Measurements from ENCODE around the gene MSLN. TPM values are rescaled to one million over a fixed set of nuclear protein-coding genes. Genes with fewer than 3 reads are reported as not detected.

MSLN gene
- total and polyA plus RNA-seq, 2 of the 8 experiments (the other 6 are each of a cell fraction or from before 2014, with no cell fraction given) = 0.28 to 0.50 TPM

- TF ChIP-seq, protein P1, sequence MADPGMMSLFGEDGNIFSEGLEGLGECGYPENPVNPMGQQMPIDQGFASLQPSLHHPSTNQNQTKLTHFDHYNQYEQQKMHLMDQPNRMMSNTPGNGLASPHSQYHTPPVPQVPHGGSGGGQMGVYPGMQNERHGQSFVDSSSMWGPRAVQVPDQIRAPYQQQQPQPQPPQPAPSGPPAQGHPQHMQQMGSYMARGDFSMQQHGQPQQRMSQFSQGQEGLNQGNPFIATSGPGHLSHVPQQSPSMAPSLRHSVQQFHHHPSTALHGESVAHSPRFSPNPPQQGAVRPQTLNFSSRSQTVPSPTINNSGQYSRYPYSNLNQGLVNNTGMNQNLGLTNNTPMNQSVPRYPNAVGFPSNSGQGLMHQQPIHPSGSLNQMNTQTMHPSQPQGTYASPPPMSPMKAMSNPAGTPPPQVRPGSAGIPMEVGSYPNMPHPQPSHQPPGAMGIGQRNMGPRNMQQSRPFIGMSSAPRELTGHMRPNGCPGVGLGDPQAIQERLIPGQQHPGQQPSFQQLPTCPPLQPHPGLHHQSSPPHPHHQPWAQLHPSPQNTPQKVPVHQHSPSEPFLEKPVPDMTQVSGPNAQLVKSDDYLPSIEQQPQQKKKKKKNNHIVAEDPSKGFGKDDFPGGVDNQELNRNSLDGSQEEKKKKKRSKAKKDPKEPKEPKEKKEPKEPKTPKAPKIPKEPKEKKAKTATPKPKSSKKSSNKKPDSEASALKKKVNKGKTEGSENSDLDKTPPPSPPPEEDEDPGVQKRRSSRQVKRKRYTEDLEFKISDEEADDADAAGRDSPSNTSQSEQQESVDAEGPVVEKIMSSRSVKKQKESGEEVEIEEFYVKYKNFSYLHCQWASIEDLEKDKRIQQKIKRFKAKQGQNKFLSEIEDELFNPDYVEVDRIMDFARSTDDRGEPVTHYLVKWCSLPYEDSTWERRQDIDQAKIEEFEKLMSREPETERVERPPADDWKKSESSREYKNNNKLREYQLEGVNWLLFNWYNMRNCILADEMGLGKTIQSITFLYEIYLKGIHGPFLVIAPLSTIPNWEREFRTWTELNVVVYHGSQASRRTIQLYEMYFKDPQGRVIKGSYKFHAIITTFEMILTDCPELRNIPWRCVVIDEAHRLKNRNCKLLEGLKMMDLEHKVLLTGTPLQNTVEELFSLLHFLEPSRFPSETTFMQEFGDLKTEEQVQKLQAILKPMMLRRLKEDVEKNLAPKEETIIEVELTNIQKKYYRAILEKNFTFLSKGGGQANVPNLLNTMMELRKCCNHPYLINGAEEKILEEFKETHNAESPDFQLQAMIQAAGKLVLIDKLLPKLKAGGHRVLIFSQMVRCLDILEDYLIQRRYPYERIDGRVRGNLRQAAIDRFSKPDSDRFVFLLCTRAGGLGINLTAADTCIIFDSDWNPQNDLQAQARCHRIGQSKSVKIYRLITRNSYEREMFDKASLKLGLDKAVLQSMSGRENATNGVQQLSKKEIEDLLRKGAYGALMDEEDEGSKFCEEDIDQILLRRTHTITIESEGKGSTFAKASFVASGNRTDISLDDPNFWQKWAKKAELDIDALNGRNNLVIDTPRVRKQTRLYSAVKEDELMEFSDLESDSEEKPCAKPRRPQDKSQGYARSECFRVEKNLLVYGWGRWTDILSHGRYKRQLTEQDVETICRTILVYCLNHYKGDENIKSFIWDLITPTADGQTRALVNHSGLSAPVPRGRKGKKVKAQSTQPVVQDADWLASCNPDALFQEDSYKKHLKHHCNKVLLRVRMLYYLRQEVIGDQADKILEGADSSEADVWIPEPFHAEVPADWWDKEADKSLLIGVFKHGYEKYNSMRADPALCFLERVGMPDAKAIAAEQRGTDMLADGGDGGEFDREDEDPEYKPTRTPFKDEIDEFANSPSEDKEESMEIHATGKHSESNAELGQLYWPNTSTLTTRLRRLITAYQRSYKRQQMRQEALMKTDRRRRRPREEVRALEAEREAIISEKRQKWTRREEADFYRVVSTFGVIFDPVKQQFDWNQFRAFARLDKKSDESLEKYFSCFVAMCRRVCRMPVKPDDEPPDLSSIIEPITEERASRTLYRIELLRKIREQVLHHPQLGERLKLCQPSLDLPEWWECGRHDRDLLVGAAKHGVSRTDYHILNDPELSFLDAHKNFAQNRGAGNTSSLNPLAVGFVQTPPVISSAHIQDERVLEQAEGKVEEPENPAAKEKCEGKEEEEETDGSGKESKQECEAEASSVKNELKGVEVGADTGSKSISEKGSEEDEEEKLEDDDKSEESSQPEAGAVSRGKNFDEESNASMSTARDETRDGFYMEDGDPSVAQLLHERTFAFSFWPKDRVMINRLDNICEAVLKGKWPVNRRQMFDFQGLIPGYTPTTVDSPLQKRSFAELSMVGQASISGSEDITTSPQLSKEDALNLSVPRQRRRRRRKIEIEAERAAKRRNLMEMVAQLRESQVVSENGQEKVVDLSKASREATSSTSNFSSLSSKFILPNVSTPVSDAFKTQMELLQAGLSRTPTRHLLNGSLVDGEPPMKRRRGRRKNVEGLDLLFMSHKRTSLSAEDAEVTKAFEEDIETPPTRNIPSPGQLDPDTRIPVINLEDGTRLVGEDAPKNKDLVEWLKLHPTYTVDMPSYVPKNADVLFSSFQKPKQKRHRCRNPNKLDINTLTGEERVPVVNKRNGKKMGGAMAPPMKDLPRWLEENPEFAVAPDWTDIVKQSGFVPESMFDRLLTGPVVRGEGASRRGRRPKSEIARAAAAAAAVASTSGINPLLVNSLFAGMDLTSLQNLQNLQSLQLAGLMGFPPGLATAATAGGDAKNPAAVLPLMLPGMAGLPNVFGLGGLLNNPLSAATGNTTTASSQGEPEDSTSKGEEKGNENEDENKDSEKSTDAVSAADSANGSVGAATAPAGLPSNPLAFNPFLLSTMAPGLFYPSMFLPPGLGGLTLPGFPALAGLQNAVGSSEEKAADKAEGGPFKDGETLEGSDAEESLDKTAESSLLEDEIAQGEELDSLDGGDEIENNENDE (IDR thresholded peaks at IDR 0.05; ENCODE audit: insufficient replicate concordance, low read length) = no peak
- 0 out of 4 replicates have a peak, but pooled peaks of 1 of the 3 experiments have one; percentile 10 for TF ChIP-seq CTCF (IDR thresholded peaks at IDR 0.05; ENCODE audit: control extremely low read depth in 1 of 3, insufficient read depth in 1 of 3, low read depth in 1 of 3, low read length in 3 of 3)
- peak; percentile 82 for TF ChIP-seq POLR2AphosphoS5 (IDR thresholded peaks at IDR 0.05; ENCODE audit: low read depth, low read length)
- TF ChIP-seq FOSL1 (IDR thresholded peaks at IDR 0.05; ENCODE audit: insufficient read depth, low read depth, low read length) = no peak
- TF ChIP-seq SIN3A (conservative IDR thresholded peaks at IDR 0.05 in 1 of 2, IDR thresholded peaks at IDR 0.05 in 1 of 2; ENCODE audit: low read depth in 1 of 2, low read length in 2 of 2) = peak in 1 of 2 experiments; percentile 74; a peak in 1 of 4 replicates
- TF ChIP-seq POLR2A (IDR thresholded peaks at IDR 0.05; ENCODE audit: control extremely low read depth in 1 of 2, low read depth in 2 of 2, low read length in 2 of 2) = peak in 1 of 2 experiments; percentile 88; a peak in 2 of 3 replicates
These were observed 39.4 kb upstream of the MSLN start, which contains the start of gene ANTKMT (continued) for GRCh38 chr16:720990-721764.
